Activated CD4-positive, alpha-beta T cell treated with anti-CD3 and anti-CD28 coated beads, Interleukin-2, amount 50 U/mL, for 24 hours (primary cell): ENCODE measurements around the gene NHLRC4.

ENCODE experiments used
- DNase-seq, 2 donors: peaks; one replicate each; pipeline ENCODE4 v3.0.0-alpha.2; 2020; ENCODE audit warnings: low read depth in 1 of 2, low spot score in 1 of 2

NHLRC4 gene

GRCh38 chr16:565419-566330, 1.1 kb upstream of the NHLRC4 start:
- DNase-seq: no peak

GRCh38 chr16:567373-568256, 810 bp downstream of the NHLRC4 start:
- DNase-seq: no peak

- DNase-seq: no peak
Observed at GRCh38 chr16:568401-569258, 1.8 kb downstream of the NHLRC4 start.

- DNase-seq: peak; percentile 49 to 52
Observed at GRCh38 chr16:569445-570254, 2.8 kb downstream of the NHLRC4 start, which contains the start of gene PIGQ. PIGQ (plus strand) TSS chr16:569968; CDS start chr16:574075, 4,107 bp downstream.

GRCh38 chr16:572865-573650, 6.3 kb downstream of the NHLRC4 start:
- no peak for DNase-seq

GRCh38 chr16:574021-574760, 7.4 kb downstream of the NHLRC4 start:
- no peak for DNase-seq

- DNase-seq: no peak
Observed at GRCh38 chr16:575354-576196, 8.8 kb downstream of the NHLRC4 start.

GRCh38 chr16:576197-576822, 9.5 kb downstream of the NHLRC4 start:
- DNase-seq: no peak

GRCh38 chr16:576823-577201, 10.0 kb downstream of the NHLRC4 start:
- DNase-seq: no peak

GRCh38 chr16:577796-578195, 11.0 kb downstream of the NHLRC4 start:
- DNase-seq: no peak

GRCh38 chr16:578232-578869, 11.5 kb downstream of the NHLRC4 start:
- DNase-seq: no peak

- DNase-seq: peak; percentile 29 to 52
Observed at GRCh38 chr16:578870-579405, 12.1 kb downstream of the NHLRC4 start.

- DNase-seq: no peak
Observed at GRCh38 chr16:580141-580945, 13.5 kb downstream of the NHLRC4 start.

GRCh38 chr16:580946-581498, 14.2 kb downstream of the NHLRC4 start:
- DNase-seq: no peak

- no peak for DNase-seq
Observed at GRCh38 chr16:582218-582613, 15.4 kb downstream of the NHLRC4 start.
